Glutamatergic neuron (in vitro differentiated cells): Measurements from ENCODE around the gene SCGB2B2. TPM values are rescaled to one million over a fixed set of nuclear protein-coding genes. Genes with fewer than 3 reads are reported as not detected.
"Not testable (repeated sequence)": the region's sequence is repeated elsewhere in the genome, so short reads cannot be mapped to it uniquely, and the experiment has no call there.

Experiments
- DNase-seq: peaks from one replicate; pipeline ENCODE4 v3.0.0; 2022
- H3K27ac Mint-ChIP-seq: one replicate; pipeline ENCODE4 v1.8.0; 2020; ENCODE audit warnings: mild to moderate bottlenecking, mixed read lengths, inconsistent platforms; ENCODE audit not compliant: unreplicated experiment
- H3K27me3 Mint-ChIP-seq: one replicate; pipeline ENCODE4 v1.8.0; 2020; ENCODE audit warnings: mild to moderate bottlenecking, moderate library complexity, mixed read lengths, inconsistent platforms; ENCODE audit not compliant: unreplicated experiment
- H3K36me3 Mint-ChIP-seq: one replicate; pipeline ENCODE4 v1.8.0; 2020; ENCODE audit warnings: mild to moderate bottlenecking, mixed read lengths, inconsistent platforms; ENCODE audit not compliant: unreplicated experiment
- H3K4me1 Mint-ChIP-seq: one replicate; pipeline ENCODE4 v1.8.0; 2020; ENCODE audit warnings: mild to moderate bottlenecking, low read depth, mixed read lengths, inconsistent platforms; ENCODE audit not compliant: unreplicated experiment
- H3K4me3 Mint-ChIP-seq: one replicate; pipeline ENCODE4 v1.8.0; 2020; ENCODE audit warnings: mild to moderate bottlenecking, mixed read lengths, inconsistent platforms; ENCODE audit not compliant: unreplicated experiment
- H3K9me3 Mint-ChIP-seq: one replicate; pipeline ENCODE4 v1.8.0; 2020; ENCODE audit warnings: mild to moderate bottlenecking, moderate library complexity, mixed read lengths, inconsistent platforms; ENCODE audit not compliant: unreplicated experiment
- CTCF ChIP-seq: fragments of 200-600 bp; sonication (generic); IDR thresholded peaks from one replicate; pipeline ENCODE4 v1.5.0; 2021; ENCODE audit not compliant: partially characterized antibody, unreplicated experiment
- total RNA-seq: library from RNA; stranded (reverse); fragmentation: NEBNext Ultra II Directional; extraction: Animal tissue kit (Norgen Biotek cat#: 25700); gene quantifications from one replicate; pipeline ENCODE4 v1.2.1, GENCODE V29; 2021; ENCODE audit not compliant: unreplicated experiment

SCGB2B2 gene
- total RNA-seq, 1 donor from 2014 or later, result 1.2 TPM

- no peak for TF ChIP-seq CTCF
- Mint-ChIP-seq H3K27ac (no peak overlapping the region), H3K4me1 (no peaks in the 10 kb centered on the region), H3K36me3 (peaks cover 36% of the 10 kb centered on the region), H3K4me3 (no peak overlapping the region), H3K27me3 (no peaks in the 10 kb centered on the region), H3K9me3 (peaks cover 10% of the 10 kb centered on the region)
- DNase-seq, result no peak
These were observed 11.6 kb upstream of the SCGB2B2 start for GRCh38 chr19:34688592-34688991.

- peaks cover 14% of the 10 kb centered on the region for H3K9me3 Mint-ChIP-seq
- TF ChIP-seq CTCF, result no peak
- no peaks in the 10 kb centered on the region for H3K4me1 Mint-ChIP-seq
- no peak for DNase-seq
- H3K27me3 Mint-ChIP-seq, result no peaks in the 10 kb centered on the region
- H3K27ac Mint-ChIP-seq, result no peak overlapping the region
- no peak overlapping the region for H3K4me3 Mint-ChIP-seq
- peaks cover 46% of the 10 kb centered on the region for H3K36me3 Mint-ChIP-seq
These were observed 10.4 kb upstream of the SCGB2B2 start for GRCh38 chr19:34687348-34687747.

- Mint-ChIP-seq H3K27ac (no peak overlapping the region), H3K4me1 (no peaks in the 10 kb centered on the region), H3K4me3 (no peak overlapping the region), H3K27me3 (no peaks in the 10 kb centered on the region), H3K36me3 (peaks cover 51% of the 10 kb centered on the region), H3K9me3 (peaks cover 14% of the 10 kb centered on the region)
- no peak for DNase-seq
- TF ChIP-seq CTCF, result no peak
These were observed 9.5 kb upstream of the SCGB2B2 start for GRCh38 chr19:34686455-34686854.

GRCh38 chr19:34685266-34685665, 8.3 kb upstream of the SCGB2B2 start:
- not testable (repeated sequence) for H3K4me3 Mint-ChIP-seq, DNase-seq, H3K4me1 Mint-ChIP-seq, H3K27me3 Mint-ChIP-seq, H3K27ac Mint-ChIP-seq
- Mint-ChIP-seq H3K9me3 (peaks cover 14% of the 10 kb centered on the region), H3K36me3 (peaks cover 52% of the 10 kb centered on the region)

GRCh38 chr19:34681478-34681877, 4.5 kb upstream of the SCGB2B2 start:
- no peak overlapping the region for H3K27ac Mint-ChIP-seq

More at GRCh38 chr19:34681478-34681877, 4.5 kb upstream of the SCGB2B2 start:
- Mint-ChIP-seq H3K4me1 (peaks cover 9% of the 10 kb centered on the region), H3K27me3 (peaks cover 5% of the 10 kb centered on the region), H3K9me3 (peaks cover 21% of the 10 kb centered on the region), H3K36me3 (peaks cover 48% of the 10 kb centered on the region), H3K4me3 (no peak overlapping the region)
- no peak for DNase-seq
- TF ChIP-seq CTCF, result no peak
